T47D (cell line): ENCODE data around the gene PARP14.
"Not testable (repeated sequence)": the region's sequence is repeated elsewhere in the genome, so short reads cannot be mapped to it uniquely, and the experiment has no call there.

Source experiments
- DNase-seq, 2 experiments: peaks; one replicate each; pipeline versions ENCODE4 v3.0.0 to v3.0.0-alpha.2; 2011 to 2012; ENCODE audit warnings: low read depth in 1 of 2, low spot score in 1 of 2
- JUND ChIP-seq: IDR thresholded peaks from 2 replicates; pipeline ENCODE4 v1.6.1; 2012; ENCODE audit warnings: low read depth
- in situ Hi-C: cut with HindIII; loops from 2 replicates; pipeline ENCODE4 v1.10.0; 2016; ENCODE audit warnings: low sequenced_read_pairs, low pct_unique_long_range_greater_than_20kb

The PARP14 gene

DNA sequence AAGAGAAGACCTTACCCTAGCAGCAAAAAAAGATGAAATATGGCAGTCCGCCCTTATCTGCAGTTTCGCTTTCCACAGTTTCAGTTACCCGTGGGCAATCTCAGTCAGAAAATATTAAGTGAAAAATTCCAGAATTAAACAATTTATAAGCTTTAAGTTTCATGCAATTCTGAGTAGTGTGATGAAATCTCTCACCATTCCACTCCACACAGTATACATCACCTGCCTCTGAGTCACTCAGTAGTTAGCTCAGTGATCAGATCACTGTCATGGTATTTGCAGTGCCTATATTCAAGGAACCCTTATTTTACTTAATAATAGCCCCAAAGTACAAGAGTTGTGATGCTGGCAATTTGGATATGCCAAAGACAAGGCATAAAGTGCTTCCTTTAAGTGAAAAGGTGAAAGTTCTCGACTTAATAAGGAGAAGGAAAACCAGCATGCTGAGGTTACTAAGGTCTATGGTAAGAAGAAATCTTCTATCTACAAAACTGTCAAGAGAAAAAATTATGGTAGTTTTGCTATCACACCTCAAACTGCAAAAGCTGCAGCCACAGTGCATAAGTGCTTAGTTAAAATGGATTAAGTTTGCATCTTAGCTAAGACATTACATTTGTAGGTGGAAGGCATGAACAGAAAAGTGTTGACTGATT, 64.9 kb downstream of the PARP14 start:
- no peak for TF ChIP-seq JUND
- in situ Hi-C loops: no loop called here
- DNase-seq: peak in 1 of 2 experiments; percentile 9

DNA sequence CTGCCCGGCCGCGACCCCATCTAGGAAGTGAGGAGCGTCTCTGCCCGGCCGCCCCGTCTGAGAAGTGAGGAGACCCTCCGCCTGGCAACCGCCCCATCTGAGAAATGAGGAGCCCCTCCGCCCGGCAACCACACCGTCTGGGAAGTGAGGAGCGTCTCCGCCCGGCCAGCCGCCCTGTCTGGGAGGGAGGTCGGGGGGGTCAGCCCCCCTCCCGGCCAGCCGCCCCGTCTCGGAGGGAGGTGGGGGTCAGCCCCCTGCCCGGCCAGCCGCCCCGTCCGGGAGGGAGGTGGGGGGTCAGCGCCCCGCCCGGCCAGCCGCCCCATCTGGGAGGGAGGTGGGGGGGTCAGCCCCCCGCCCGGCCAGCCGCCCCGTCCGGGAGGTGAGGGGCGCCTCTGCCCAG, 66.7 kb downstream of the PARP14 start:
- DNase-seq, in situ Hi-C loops: not testable (repeated sequence)

DNA sequence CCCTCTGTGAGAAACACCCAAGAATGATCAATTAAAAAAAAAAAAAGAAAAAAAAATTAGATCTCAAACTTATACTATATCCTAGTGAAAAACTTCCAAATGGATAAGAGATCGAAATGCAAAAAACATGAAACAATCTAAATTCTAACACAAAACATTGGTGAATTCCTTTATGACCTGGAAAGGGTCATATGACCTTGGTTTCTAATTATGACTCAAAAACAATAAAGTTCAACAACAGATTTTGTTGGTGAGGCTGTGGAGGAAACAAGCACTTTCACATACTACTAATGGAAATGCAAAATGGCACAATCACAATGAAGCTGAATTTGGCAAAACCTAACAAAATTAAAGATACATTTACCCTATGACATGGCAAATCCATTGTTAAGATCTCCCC, 67.7 kb downstream of the PARP14 start:
- in situ Hi-C loops: no loop called here
- TF ChIP-seq JUND: no peak
- no peak for DNase-seq

DNA sequence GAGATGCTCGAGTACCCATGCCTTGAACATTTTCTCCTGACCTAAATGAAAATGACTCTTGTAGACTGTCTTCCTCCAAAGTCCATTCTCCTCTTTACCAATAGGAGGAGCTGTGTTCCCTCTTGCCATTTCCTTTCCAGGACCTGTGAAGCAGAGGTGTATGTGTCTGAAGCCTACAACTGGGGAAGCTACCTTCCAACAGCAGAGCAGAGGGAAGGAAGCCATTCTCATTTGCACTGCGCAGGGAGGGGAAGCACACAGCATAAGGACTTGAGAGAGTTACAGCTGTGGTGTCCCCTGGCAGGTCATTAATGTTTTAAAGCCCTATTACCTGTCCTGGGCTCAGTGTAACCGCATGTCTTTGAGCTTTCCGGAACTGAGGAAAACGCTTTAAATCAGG, 74.3 kb downstream of the PARP14 start:
- in situ Hi-C loops: no loop called here
- TF ChIP-seq JUND: no peak
- DNase-seq: peak in 1 of 2 experiments; percentile 67

DNA sequence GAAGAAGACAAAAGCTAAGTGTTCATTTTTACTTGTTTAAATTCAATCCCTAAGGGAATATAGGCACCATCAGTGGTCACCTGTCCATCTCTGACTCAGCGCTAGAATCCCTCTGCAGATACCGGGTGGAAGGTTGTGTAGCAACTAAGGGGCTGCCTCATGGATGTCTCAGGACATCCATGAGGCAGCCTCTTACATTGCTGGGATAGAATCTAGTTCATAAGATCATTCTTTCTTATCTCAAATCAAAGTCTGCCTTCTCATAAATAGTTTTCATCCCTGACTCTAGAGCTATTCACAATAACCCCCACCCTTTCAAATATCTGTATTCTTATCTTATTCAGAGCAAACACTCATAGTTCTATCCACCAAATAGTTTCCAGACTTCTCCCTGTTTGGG, 74.9 kb downstream of the PARP14 start:
- in situ Hi-C loops: no loop called here
- TF ChIP-seq JUND: no peak
- DNase-seq: no peak

DNA sequence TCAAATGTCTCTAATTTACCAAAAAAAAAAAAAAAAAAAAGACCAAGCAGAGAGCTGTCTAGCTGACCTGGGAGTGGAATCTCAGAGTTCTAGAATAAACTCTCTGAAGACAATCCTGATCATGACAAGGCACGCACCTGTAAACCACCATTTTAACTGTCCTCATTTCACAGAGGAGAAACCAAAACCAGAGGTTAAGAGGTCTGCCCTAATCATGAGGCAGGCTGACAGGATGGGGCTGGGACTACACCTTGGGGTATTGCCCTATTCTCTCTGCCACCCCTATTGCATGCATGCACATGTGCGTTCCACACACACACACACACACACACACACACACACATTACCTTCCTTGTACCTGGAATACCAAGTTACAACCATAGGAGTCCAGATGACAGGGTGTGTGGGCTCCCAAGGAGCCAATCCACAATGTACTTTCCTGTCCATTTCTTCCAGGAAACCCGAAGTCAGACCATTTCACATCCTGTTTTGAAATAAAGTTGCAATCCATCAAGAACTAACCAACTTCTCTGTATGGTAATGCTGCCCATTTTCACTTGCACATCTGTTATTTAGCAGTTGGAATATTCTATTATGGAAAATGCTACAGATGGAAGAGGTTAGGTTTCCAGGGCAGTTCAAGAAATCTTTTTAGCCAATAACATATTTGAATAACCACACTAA, 78.4 kb downstream of the PARP14 start:
- no peak for DNase-seq
- in situ Hi-C loops: no loop called here
- TF ChIP-seq JUND: no peak

DNA sequence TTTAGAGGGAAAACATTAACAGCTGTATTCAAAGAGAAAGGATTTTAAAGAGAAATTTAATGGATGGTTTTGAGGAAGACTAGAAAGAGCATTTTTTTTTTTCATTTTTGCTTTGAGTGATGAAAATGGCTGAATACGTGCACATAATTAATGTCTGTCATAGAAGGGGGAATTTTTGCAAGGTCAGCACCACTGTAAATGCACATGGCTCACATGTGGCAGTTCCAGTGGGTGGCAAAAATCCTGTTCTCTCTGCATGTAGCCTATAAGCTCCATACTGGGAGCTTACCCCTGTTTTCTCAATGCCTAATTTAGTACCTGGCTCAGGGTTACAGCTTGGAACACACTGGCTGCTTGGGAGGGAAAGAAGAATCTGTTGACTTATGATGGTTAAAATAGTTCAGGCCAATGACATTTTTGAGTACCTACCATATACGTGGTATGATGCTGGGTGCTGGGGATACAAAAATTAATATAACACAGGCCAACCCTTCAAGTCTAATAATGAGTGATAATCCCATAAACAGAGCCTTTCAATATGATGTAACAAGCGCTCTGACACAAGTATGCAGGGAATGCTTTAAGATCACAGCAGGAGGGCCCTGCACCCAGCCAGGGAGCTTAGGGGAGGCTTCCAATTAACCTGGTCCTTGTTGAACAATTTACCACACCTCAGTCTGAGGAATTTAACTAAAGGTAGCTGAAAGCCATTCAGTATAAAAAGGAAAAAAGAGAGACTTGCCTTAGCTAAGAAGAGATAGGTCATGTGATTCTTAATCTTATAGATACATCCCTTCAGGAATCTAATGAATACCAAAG, 80.0 kb downstream of the PARP14 start:
- DNase-seq: no peak
- no peak for TF ChIP-seq JUND
- in situ Hi-C loops: no loop called here

DNA sequence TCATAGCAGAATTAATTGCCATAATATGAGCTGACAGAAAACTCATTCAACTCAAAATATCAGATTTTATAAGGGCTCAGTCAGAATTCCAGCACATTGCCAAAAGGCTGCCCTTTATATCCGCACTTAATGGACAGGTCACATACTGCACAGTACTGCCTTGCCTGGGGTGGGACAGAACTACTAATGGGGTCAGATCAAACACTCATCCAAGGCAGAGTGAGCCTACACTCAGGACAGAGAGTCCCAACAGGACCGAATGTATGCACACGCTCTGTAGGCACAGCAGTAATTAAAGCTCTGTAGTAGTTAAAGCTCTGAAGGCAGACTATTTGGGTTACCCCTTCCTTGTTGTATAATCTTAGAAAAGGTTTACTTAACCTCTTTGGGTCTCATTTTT, 85.8 kb downstream of the PARP14 start:
- DNase-seq: no peak
- in situ Hi-C loops: no loop called here
- TF ChIP-seq JUND: no peak

DNA sequence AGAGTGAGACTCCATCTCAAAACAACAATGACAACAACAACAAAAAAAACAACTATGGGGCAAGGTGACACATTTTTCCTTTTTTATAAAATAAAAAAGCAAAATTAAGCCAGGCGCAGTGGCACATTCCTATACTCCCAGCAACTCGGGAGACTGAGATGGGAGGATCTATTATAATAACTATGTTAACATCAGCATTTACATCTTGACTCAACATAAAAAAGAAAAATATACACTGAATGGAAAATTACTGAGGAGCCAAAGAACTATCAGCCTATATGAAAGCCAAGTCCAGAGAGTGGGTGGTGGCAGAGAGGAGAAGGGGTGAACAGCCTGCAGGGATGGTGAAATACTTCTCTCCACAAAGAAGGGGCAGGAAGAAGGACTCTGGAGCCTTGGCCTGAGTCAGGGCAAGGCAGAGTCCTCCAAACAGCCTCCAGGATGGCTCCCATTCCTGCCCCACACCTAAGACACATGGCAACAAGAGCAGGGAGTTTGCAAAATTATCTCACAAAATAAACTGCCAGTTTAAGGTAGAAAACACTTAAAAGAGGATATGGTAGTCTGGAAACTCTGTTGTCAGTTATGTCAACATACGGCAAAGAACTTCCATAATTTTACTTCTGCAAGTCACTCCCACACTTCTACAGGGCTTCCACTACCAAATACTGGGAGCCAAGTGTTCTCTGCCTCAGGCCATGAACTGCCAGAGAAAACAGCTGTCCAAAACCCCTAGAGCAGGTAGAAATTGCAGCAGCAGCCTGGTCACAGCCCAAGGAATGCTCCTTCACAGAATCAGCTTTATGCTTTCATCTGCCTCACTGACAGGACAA, 87.1 kb downstream of the PARP14 start:
- TF ChIP-seq JUND: no peak
- in situ Hi-C loops: no loop called here
- peak in 1 of 2 experiments; percentile 33 for DNase-seq

DNA sequence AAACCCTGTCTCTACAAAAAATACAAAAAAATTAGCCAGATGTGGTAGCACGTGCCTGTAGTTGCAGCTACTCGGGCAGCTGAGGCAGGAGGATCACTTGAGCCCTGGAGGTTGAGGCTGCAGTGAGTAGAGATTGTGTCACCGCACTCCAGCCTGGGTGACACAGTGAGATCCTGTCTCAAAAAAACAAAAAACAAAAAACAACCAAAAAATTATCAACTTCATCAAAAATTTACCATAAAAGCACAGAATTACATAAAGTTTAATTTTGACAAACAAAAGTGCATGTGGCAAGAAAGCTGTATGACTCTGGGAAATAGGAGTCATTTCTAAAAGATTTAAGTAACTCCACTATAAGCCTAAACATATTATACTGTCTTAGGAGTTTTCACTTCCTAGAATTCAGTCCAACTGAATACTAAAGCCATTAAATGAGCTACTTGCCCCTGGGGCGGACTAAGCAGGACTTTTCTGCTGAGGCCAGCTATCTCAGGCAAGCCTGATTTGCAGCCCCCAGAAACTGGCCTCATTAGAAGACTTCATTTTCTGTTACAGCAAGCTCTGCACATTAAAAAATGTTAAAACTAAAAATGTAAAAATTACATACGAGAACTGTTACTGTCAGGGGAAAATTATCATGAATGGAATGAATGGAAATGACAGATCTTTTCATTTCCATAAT, 90.0 kb downstream of the PARP14 start:
- in situ Hi-C loops: no loop called here
- no peak for DNase-seq
- no peak for TF ChIP-seq JUND

DNA sequence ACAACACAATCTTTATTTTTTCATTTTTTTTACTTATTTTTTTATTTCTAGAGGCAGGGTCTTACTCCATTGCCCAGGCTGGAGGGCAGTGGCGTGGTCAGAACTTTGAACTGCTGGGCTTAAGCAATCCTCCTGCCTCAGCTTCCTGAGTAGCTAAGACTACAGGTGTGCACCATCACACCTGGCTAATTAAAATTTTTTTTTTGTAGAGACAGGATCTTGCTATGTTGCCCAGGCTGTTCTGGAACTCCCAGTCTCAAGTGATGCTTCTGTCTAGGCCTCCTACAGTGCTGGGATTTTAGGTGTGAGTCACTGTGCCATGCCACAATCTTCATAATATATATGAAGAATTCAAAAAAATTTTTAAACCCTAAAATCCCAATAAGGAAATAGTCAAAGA, 92.2 kb downstream of the PARP14 start:
- DNase-seq: no peak
- TF ChIP-seq JUND: no peak
- in situ Hi-C loops: no loop called here

DNA sequence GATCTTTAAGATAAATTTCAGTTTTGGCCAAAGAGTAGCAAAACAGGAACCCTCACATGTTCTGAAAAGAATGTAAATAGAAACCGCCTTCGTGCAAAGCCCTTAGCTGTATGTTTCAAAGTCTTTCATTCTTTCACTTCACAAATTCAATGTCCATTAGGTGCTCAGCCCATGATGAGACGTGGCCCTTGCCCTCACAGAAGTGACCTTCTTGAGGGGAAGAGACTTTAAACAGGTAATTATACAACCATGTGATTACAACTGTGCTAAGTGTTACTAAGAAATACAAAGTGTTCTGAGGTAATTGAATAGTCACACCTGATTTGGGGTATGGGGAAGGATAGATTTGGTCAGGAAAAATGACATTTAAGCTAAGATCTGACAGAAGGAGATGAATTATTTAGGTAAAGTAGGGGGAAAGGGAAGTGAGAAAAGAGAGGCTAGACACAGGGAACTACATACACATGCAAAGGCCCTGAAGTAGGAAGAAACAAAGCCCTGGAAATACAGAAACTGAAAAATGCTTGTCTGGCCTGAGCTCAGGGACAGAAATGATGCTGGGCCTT, 93.4 kb downstream of the PARP14 start:
- in situ Hi-C loops: no loop called here
- no peak for DNase-seq
- no peak for TF ChIP-seq JUND
